ENCODE results near the gene KCNG2.

- TF ChIP-seq EZH2 (IDR thresholded peaks at IDR 0.05; ENCODE audit: borderline replicate concordance, insufficient read depth, low read length, poor library complexity, severe bottlenecking) (no peak), CTCF (IDR thresholded peaks at IDR 0.05; ENCODE audit: poor library complexity, severe bottlenecking) (no peak)
These were observed 1.2 kb downstream of the KCNG2 start for GRCh38 chr18:79798999-79799370.
